HFFc6 (cell line): Measurements from ENCODE around the gene ITFG2. TPM values are rescaled to one million over a fixed set of nuclear protein-coding genes. Genes with fewer than 3 reads are reported as not detected.

ENCODE experiments used
- DNase-seq: peaks from one replicate; pipeline ENCODE4 v3.0.0-alpha.2; 2018
- H3K27ac Mint-ChIP-seq: 2 replicates; pipeline ENCODE4 v1.8.0; 2020; ENCODE audit warnings: mild to moderate bottlenecking, mixed read lengths
- H3K27me3 Mint-ChIP-seq: 2 replicates; pipeline ENCODE4 v1.8.0; 2021; ENCODE audit warnings: mild to moderate bottlenecking, moderate library complexity, mixed read lengths; ENCODE audit not compliant: insufficient read depth
- H3K36me3 Mint-ChIP-seq: 2 replicates; pipeline ENCODE4 v1.8.0; 2021; ENCODE audit warnings: low read depth, mixed read lengths
- H3K4me1 Mint-ChIP-seq: 2 replicates; pipeline ENCODE4 v1.8.0; 2020; ENCODE audit warnings: low read depth, mixed read lengths
- H3K4me3 Mint-ChIP-seq: 2 replicates; pipeline ENCODE4 v1.8.0; 2020; ENCODE audit warnings: mild to moderate bottlenecking, moderate library complexity, mixed read lengths
- H3K9me3 Mint-ChIP-seq: 2 replicates; pipeline ENCODE4 v1.8.0; 2020; ENCODE audit warnings: mild to moderate bottlenecking, mixed read lengths
- CTCF ChIP-seq: fragments of 200-600 bp; sonication (generic); IDR thresholded peaks from 2 replicates; pipeline ENCODE4 v1.5.0; 2021; ENCODE audit warnings: antibody characterized with exemption, mild to moderate bottlenecking
- total RNA-seq, 6 experiments: library from RNA; stranded (reverse); fragmentation: NEBNext Ultra II Directional; extraction: Animal tissue kit (Norgen Biotek cat#: 25700); gene quantifications; 2 replicates in 1 of 6; 3 replicates in 5 of 6; pipeline ENCODE4 v1.2.3, GENCODE V29; 2021

ITFG2 gene
- total RNA-seq, 6 experiments from 2014 or later = 17.0 to 21.1 (median 19.6) TPM

- no peak overlapping the region for H3K4me3 Mint-ChIP-seq
- no peak for DNase-seq
- H3K9me3 Mint-ChIP-seq = no peaks in the 10 kb centered on the region
- no peaks in the 10 kb centered on the region for H3K27me3 Mint-ChIP-seq
- no peak for TF ChIP-seq CTCF
- H3K27ac Mint-ChIP-seq = peak overlapping the region; percentile 68
- peaks cover 12% of the 10 kb centered on the region for H3K4me1 Mint-ChIP-seq
- H3K36me3 Mint-ChIP-seq = peaks cover 28% of the 10 kb centered on the region
Measured at GRCh38 chr12:2803635-2804392, 8.7 kb upstream of the ITFG2 start.

GRCh38 chr12:2804393-2805142 is 7.9 kb upstream of the ITFG2 start:
- peak; percentile 34 for DNase-seq
- H3K9me3 Mint-ChIP-seq = no peaks in the 10 kb centered on the region
- H3K36me3 Mint-ChIP-seq = peaks cover 20% of the 10 kb centered on the region
- H3K27ac Mint-ChIP-seq = peak overlapping the region; percentile 68
- no peak for TF ChIP-seq CTCF
- no peaks in the 10 kb centered on the region; the same call in 1 of the 2 replicates for H3K27me3 Mint-ChIP-seq
- H3K4me3 Mint-ChIP-seq = no peak overlapping the region
- H3K4me1 Mint-ChIP-seq = peaks cover 12% of the 10 kb centered on the region

GRCh38 chr12:2805143-2805520 is 7.3 kb upstream of the ITFG2 start:
- no peak for TF ChIP-seq CTCF
- Mint-ChIP-seq H3K36me3 (peaks cover 14% of the 10 kb centered on the region), H3K9me3 (no peaks in the 10 kb centered on the region), H3K4me3 (no peak overlapping the region), H3K27me3 (no peaks in the 10 kb centered on the region; the same call in 1 of the 2 replicates), H3K4me1 (peaks cover 12% of the 10 kb centered on the region), H3K27ac (peak overlapping the region; percentile 68; the same call in 1 of the 2 replicates)
- DNase-seq = no peak

GRCh38 chr12:2806700-2807099 is 5.8 kb upstream of the ITFG2 start:
- peaks cover 15% of the 10 kb centered on the region for H3K4me1 Mint-ChIP-seq
- H3K27me3 Mint-ChIP-seq = no peaks in the 10 kb centered on the region; the same call in 1 of the 2 replicates
- peaks cover 5% of the 10 kb centered on the region; the same call in 1 of the 2 replicates for H3K36me3 Mint-ChIP-seq
- H3K9me3 Mint-ChIP-seq = no peaks in the 10 kb centered on the region
- TF ChIP-seq CTCF = no peak
- H3K27ac Mint-ChIP-seq = no peak overlapping the region
- DNase-seq = no peak
- no peak overlapping the region for H3K4me3 Mint-ChIP-seq

GRCh38 chr12:2811801-2812200 is 667 bp upstream of the ITFG2 start:
- no peak overlapping the region; the same call in 1 of the 2 replicates for H3K27ac Mint-ChIP-seq
- H3K4me3 Mint-ChIP-seq = peak overlapping the region; percentile 98
- H3K36me3 Mint-ChIP-seq = 0 out of 2 replicates have a peak, but pooled peaks cover 5% of the 10 kb centered on the region

More at GRCh38 chr12:2811801-2812200, 667 bp upstream of the ITFG2 start:
- H3K27me3 Mint-ChIP-seq = peaks cover 2% of the 10 kb centered on the region; the same call in 1 of the 2 replicates
- DNase-seq = no peak
- peaks cover 22% of the 10 kb centered on the region for H3K4me1 Mint-ChIP-seq
- no peak for TF ChIP-seq CTCF
- no peaks in the 10 kb centered on the region for H3K9me3 Mint-ChIP-seq
